Measurements from ENCODE around the gene COL19A1.

Gene COL19A1

GRCh38 chr6:70135219-70136160 is 269.1 kb downstream of the COL19A1 start:
- DNase-seq: no peak

- DNase-seq: no peak
Observed at GRCh38 chr6:70136996-70137395, 270.6 kb downstream of the COL19A1 start.

GRCh38 chr6:70140496-70140895 is 274.1 kb downstream of the COL19A1 start:
- DNase-seq: no peak

- no peak for DNase-seq
Observed at GRCh38 chr6:70142034-70142433, 275.7 kb downstream of the COL19A1 start.

- DNase-seq: no peak
Observed at GRCh38 chr6:70145178-70145577, 278.8 kb downstream of the COL19A1 start.

GRCh38 chr6:70149209-70149788 is 282.9 kb downstream of the COL19A1 start:
- DNase-seq: no peak

- no peak for DNase-seq
Observed at GRCh38 chr6:70150521-70150920, 284.2 kb downstream of the COL19A1 start.

- DNase-seq: no peak
Observed at GRCh38 chr6:70151616-70152015, 285.3 kb downstream of the COL19A1 start.

- no peak for DNase-seq
Observed at GRCh38 chr6:70152786-70153185, 286.4 kb downstream of the COL19A1 start.

GRCh38 chr6:70157086-70157485 is 290.7 kb downstream of the COL19A1 start:
- no peak for DNase-seq

GRCh38 chr6:70160276-70160675 is 293.9 kb downstream of the COL19A1 start:
- DNase-seq: no peak

- DNase-seq: no peak
Observed at GRCh38 chr6:70162972-70163371, 296.6 kb downstream of the COL19A1 start.

- no peak for DNase-seq
Observed at GRCh38 chr6:70163795-70164194, 297.4 kb downstream of the COL19A1 start.

- DNase-seq: no peak
Observed at GRCh38 chr6:70164556-70164955, 298.2 kb downstream of the COL19A1 start.

- no peak for DNase-seq
Observed at GRCh38 chr6:70166088-70166958, 300.0 kb downstream of the COL19A1 start.

- no peak for DNase-seq
Observed at GRCh38 chr6:70168681-70169377, 302.5 kb downstream of the COL19A1 start.

- DNase-seq: no peak
Observed at GRCh38 chr6:70171236-70171635, 304.9 kb downstream of the COL19A1 start.

- DNase-seq: no peak
Observed at GRCh38 chr6:70172252-70172651, 305.9 kb downstream of the COL19A1 start.

- DNase-seq: no peak
Observed at GRCh38 chr6:70175770-70176169, 309.4 kb downstream of the COL19A1 start.

- DNase-seq: no peak
Observed at GRCh38 chr6:70176842-70177550, 310.6 kb downstream of the COL19A1 start.

GRCh38 chr6:70180183-70180900 is 314.0 kb downstream of the COL19A1 start:
- DNase-seq: no peak

Data from activated CD4-positive, CD25-positive, alpha-beta regulatory T cell treated with anti-CD3 and anti-CD28 coated beads, Interleukin-2, amount 50 U/mL, for 72 hours (primary cell).